ENCODE results near the gene HTD2. TPM values are rescaled to one million over a fixed set of nuclear protein-coding genes. Genes with fewer than 3 reads are reported as not detected.

The HTD2 gene
- polyA plus RNA-seq, 1 of the 3 experiments (the other 2 are of a cell fraction): 3.0 TPM

- ChIA-PET CTCF (interaction anchor here (1.6 kb wide), 1 partner anchor 11 kb away, joined by 6 read pairs; no protein-coding TSS in a partner anchor), POLR2A (no interaction called here)
- no peaks in the 10 kb centered on the region for H3F3A ChIP-seq (replicated peaks; ENCODE audit: insufficient read depth)
- 97% methylated on average over 2 of the region's 2 CpGs for WGBS (ENCODE audit: low lambda C conversion rate)
- no peaks in the 10 kb centered on the region for H3K4me1 ChIP-seq (ENCODE audit: control insufficient read depth in 1 of 2, insufficient read depth in 2 of 2, low read depth in 1 of 2, low read length in 1 of 2)
- H3K27ac ChIP-seq (ENCODE audit: low read depth in 2 of 2, low read length in 1 of 2): no peak overlapping the region
- no peak overlapping the region for H3K4me2 ChIP-seq
- DNase-seq: no peak
- H3K9ac ChIP-seq: no peak overlapping the region
- no peak overlapping the region for H2AFZ ChIP-seq (ENCODE audit: low read depth)
- no peaks in the 10 kb centered on the region for H3K36me3 ChIP-seq (replicated peaks in 1 of 2; ENCODE audit: control insufficient read depth in 1 of 2, insufficient read depth in 2 of 2, low read length in 1 of 2)
- TF ChIP-seq SIN3A (IDR thresholded peaks at IDR 0.05; ENCODE audit: borderline replicate concordance, low read depth, low read length) (no peak), GABPA (IDR thresholded peaks at IDR 0.05; ENCODE audit: low read depth) (no peak), ZBTB33 (IDR thresholded peaks at IDR 0.05; ENCODE audit: borderline replicate concordance, low read depth) (no peak), RFX5 (IDR thresholded peaks at IDR 0.05; ENCODE audit: low read length) (no peak), REST (IDR thresholded peaks at IDR 0.05; ENCODE audit: low read depth, low read length) (no peak)
- no peak overlapping the region for H3K4me3 ChIP-seq (ENCODE audit: low read depth in 2 of 2, low read length in 1 of 2)
- no peaks in the 10 kb centered on the region for H3K27me3 ChIP-seq (ENCODE audit: insufficient read depth)
- no peaks in the 10 kb centered on the region for H4K20me1 ChIP-seq (ENCODE audit: insufficient read depth)
- peaks cover 11% of the 10 kb centered on the region for H3K79me2 ChIP-seq (ENCODE audit: insufficient read depth)
- H3K9me2 ChIP-seq: no peaks in the 10 kb centered on the region
- H3K9me3 ChIP-seq: no peaks in the 10 kb centered on the region
Observed at GRCh38 chr3:58346368-58346767, 40.0 kb downstream of the HTD2 start.

- H3F3A ChIP-seq (replicated peaks; ENCODE audit: insufficient read depth): no peaks in the 10 kb centered on the region
- H3K9me3 ChIP-seq: no peaks in the 10 kb centered on the region
- POLR2A ChIA-PET: no interaction called here
- H4K20me1 ChIP-seq (ENCODE audit: insufficient read depth): no peaks in the 10 kb centered on the region
- no peak for DNase-seq
- no peak for TF ChIP-seq TAF1 (IDR thresholded peaks at IDR 0.05; ENCODE audit: borderline replicate concordance, low read depth, low read length)
- TF ChIP-seq TEAD4 (IDR thresholded peaks at IDR 0.05; ENCODE audit: borderline replicate concordance, insufficient read depth): no peak
- TF ChIP-seq NRF1 (IDR thresholded peaks at IDR 0.05; ENCODE audit: low read depth, low read length): no peak
- no peak for TF ChIP-seq CHD2 (IDR thresholded peaks at IDR 0.05; ENCODE audit: low read length, partially characterized antibody)
- no peak for TF ChIP-seq GATA2 (CRISPR knock-in tag; IDR thresholded peaks at IDR 0.05)
- TF ChIP-seq ZBTB33 (IDR thresholded peaks at IDR 0.05; ENCODE audit: borderline replicate concordance, low read depth): no peak
- 95% methylated on average over 7 of the region's 7 CpGs for WGBS (ENCODE audit: low lambda C conversion rate)
- no peaks in the 10 kb centered on the region for H3K27me3 ChIP-seq (ENCODE audit: insufficient read depth)
- no peak overlapping the region for H2AFZ ChIP-seq (ENCODE audit: low read depth)
- CTCF ChIA-PET: interaction anchor here (1.0 kb wide), 1 partner anchor 26 kb away, joined by 3 read pairs; no protein-coding TSS in a partner anchor
- H3K4me1 ChIP-seq (ENCODE audit: control insufficient read depth in 1 of 2, insufficient read depth in 2 of 2, low read depth in 1 of 2, low read length in 1 of 2): peaks cover 0 to 4% of the 10 kb centered on the region in 2 experiments; a peak in 1 of 4 replicates
- H3K9ac ChIP-seq: no peak overlapping the region
- H3K79me2 ChIP-seq (ENCODE audit: insufficient read depth): peaks cover 11% of the 10 kb centered on the region
- H3K4me2 ChIP-seq: no peak overlapping the region
- H3K36me3 ChIP-seq (replicated peaks in 1 of 2; ENCODE audit: control insufficient read depth in 1 of 2, insufficient read depth in 2 of 2, low read length in 1 of 2): no peaks in the 10 kb centered on the region
- no peaks in the 10 kb centered on the region for H3K9me2 ChIP-seq
- H3K4me3 ChIP-seq (ENCODE audit: low read depth in 2 of 2, low read length in 1 of 2): no peak overlapping the region
- no peak overlapping the region for H3K27ac ChIP-seq (ENCODE audit: low read depth in 2 of 2, low read length in 1 of 2)
Observed at GRCh38 chr3:58347984-58348383, 41.7 kb downstream of the HTD2 start.
